Measurements from ENCODE around the gene GAGE12G. TPM values are rescaled to one million over a fixed set of nuclear protein-coding genes. Genes with fewer than 3 reads are reported as not detected.

GAGE12G gene
- total RNA-seq, 2 donors from 2014 or later, result not detected

Other genes starting within 250 kb of the GAGE12G start
- gene GAGE12J, start 248.4 kb upstream of the GAGE12G start, total RNA-seq, result not detected
- gene GAGE13, start 238.8 kb upstream of the GAGE12G start, total RNA-seq, result not detected
- gene GAGE12C, start 38.2 kb upstream of the GAGE12G start, total RNA-seq, result not detected
- gene GAGE12D, start 28.7 kb upstream of the GAGE12G start, total RNA-seq, result not detected
- gene GAGE12E, start 19.1 kb upstream of the GAGE12G start, total RNA-seq, result not detected
- not detected for gene GAGE12F, start 9.6 kb upstream of the GAGE12G start, total RNA-seq
- not detected for gene GAGE12H, start 9.5 kb downstream of the GAGE12G start, total RNA-seq
- not detected for gene GAGE2A, start 19.1 kb downstream of the GAGE12G start, total RNA-seq
- gene GAGE1, start 28.6 kb downstream of the GAGE12G start, total RNA-seq, result not detected
- gene PAGE1, start 125.6 kb downstream of the GAGE12G start, total RNA-seq, result not detected

Measured in activated naive CD4-positive, alpha-beta T cell treated with anti-CD3 and anti-CD28 coated beads, Interleukin-2, amount 50 U/mL, for 72 hours (primary cell).